Sigmoid colon (tissue), 4 donors: ENCODE results near the gene GUCA1C.

Source experiments
- CTCF ChIP-seq, 4 experiments: fragments of 450-650 bp in 3 of 4; fragments of 200-600 bp in 1 of 4; IDR thresholded peaks; one replicate each; pipeline ENCODE4 v1.5.1; 2016 to 2019; ENCODE audit warnings: antibody characterized with exemption in 4 of 4, mild to moderate bottlenecking in 3 of 4, moderate library complexity in 2 of 4
- EP300 ChIP-seq, 4 donors: sonication (generic); formaldehyde crosslinking; IDR thresholded peaks; one replicate each; pipeline ENCODE4 v1.6.1; 2017; ENCODE audit warnings: antibody characterized with exemption in 4 of 4
- POLR2A ChIP-seq, 2 donors: fragments of 450-650 bp; IDR thresholded peaks; one replicate each; pipeline ENCODE4 v1.6.1; 2016; ENCODE audit warnings: antibody characterized with exemption in 2 of 2, mild to moderate bottlenecking in 2 of 2, moderate library complexity in 2 of 2

- TF ChIP-seq CTCF (IDR thresholded peaks at IDR 0.05): no peak
- TF ChIP-seq POLR2A (IDR thresholded peaks at IDR 0.05): no peak
- no peak for TF ChIP-seq EP300 (IDR thresholded peaks at IDR 0.05)
Observed at GRCh38 chr3:108973019-108973418, 19.3 kb upstream of the GUCA1C start.
